GM12878 (cell line): ENCODE measurements around the gene LIPK.

Source experiments
- BRCA1 ChIP-seq: IDR thresholded peaks from 2 replicates; pipeline ENCODE4 v1.6.1; 2011; ENCODE audit warnings: low read depth, low read length, improper control_type of control experiment
- EED ChIP-seq: sonication (generic); IDR thresholded peaks from 2 replicates; pipeline ENCODE4 v1.6.1; 2016; ENCODE audit warnings: antibody characterized with exemption, low read depth
- EP300 ChIP-seq, 2 experiments: fragments of 150-350 bp in 1 of 2; IDR thresholded peaks; 2 replicates each; pipeline ENCODE4 v1.6.1; 2011 to 2012; ENCODE audit warnings: low read depth in 2 of 2, low read length in 2 of 2, borderline replicate concordance in 1 of 2, improper control_type of control experiment in 1 of 2, inconsistent platforms in 1 of 2; ENCODE audit not compliant: control insufficient read depth in 1 of 2
- ESRRA ChIP-seq: IDR thresholded peaks from 2 replicates; pipeline ENCODE4 v1.6.1; 2012; ENCODE audit warnings: mild to moderate bottlenecking, low read length, improper control_type of control experiment
- GATAD2B ChIP-seq: fragments of 450-650 bp; conservative IDR thresholded peaks from 2 replicates; pipeline ENCODE4 v1.6.1; 2017; ENCODE audit warnings: low read depth, mild to moderate bottlenecking, moderate library complexity
- POLR2A ChIP-seq: IDR thresholded peaks from 2 replicates; pipeline ENCODE4 v1.6.1; 2011; ENCODE audit warnings: low read depth, mild to moderate bottlenecking, low read length
- TBL1XR1 ChIP-seq: IDR thresholded peaks from 2 replicates; pipeline ENCODE4 v1.6.1; 2012; ENCODE audit warnings: low read depth, low read length, improper control_type of control experiment
- ZNF384 ChIP-seq: IDR thresholded peaks from 2 replicates; pipeline ENCODE4 v1.6.1; 2012; ENCODE audit warnings: low read depth, mild to moderate bottlenecking, low read length, improper control_type of control experiment, borderline replicate concordance
- TF ChIP-seq, protein P1 (sequence below), 3 experiments: IDR thresholded peaks in 2 of 3; conservative IDR thresholded peaks in 1 of 3; 2 replicates each; pipeline ENCODE4 v1.5.1; 2011; ENCODE audit warnings: low read depth in 3 of 3, low read length in 3 of 3, mild to moderate bottlenecking in 3 of 3, control low read depth in 2 of 3, moderate library complexity in 2 of 3, inconsistent platforms in 1 of 3, mixed read lengths in 1 of 3; ENCODE audit not compliant: control insufficient read depth in 2 of 3, insufficient read depth in 1 of 3; ENCODE audit errors: extremely low read depth in 1 of 3

DNA sequence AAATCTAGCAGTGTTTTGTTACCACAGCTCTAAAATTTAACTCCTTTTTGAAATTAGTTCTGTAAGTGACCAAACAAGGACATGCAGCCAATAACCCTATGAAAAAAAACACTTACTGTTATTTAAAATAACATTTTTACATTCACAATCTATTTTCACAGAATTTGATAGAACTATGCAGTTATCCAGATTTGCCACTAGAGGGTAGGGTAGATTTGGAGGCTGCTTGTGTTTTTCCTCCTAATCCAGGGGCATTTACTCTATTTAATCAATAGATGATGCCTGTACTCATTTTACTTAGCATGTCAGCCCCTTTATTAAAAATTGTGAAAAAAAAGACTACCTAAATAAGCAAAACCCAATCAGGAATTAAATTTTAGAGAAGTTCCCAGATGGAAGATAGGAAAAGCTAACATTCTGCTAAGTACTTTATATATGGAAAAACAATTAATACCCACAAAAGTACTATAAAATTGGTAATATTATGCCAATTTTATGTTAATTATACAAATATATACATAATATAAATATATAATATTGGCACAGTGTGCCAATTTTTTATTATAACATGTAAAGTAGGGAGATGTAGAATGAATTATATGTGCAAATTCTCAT lies 18.1 kb upstream of the LIPK start:
- TF ChIP-seq ESRRA (no peak), POLR2A (no peak), EP300 (IDR thresholded peaks at IDR 0.05; ENCODE audit: borderline replicate concordance in 1 of 2, control insufficient read depth in 1 of 2, low read depth in 2 of 2, low read length in 2 of 2) (no peak), GATAD2B (no peak), BRCA1 (no peak), EED (no peak), ZNF384 (no peak), TBL1XR1 (no peak)
- TF ChIP-seq, protein P1, sequence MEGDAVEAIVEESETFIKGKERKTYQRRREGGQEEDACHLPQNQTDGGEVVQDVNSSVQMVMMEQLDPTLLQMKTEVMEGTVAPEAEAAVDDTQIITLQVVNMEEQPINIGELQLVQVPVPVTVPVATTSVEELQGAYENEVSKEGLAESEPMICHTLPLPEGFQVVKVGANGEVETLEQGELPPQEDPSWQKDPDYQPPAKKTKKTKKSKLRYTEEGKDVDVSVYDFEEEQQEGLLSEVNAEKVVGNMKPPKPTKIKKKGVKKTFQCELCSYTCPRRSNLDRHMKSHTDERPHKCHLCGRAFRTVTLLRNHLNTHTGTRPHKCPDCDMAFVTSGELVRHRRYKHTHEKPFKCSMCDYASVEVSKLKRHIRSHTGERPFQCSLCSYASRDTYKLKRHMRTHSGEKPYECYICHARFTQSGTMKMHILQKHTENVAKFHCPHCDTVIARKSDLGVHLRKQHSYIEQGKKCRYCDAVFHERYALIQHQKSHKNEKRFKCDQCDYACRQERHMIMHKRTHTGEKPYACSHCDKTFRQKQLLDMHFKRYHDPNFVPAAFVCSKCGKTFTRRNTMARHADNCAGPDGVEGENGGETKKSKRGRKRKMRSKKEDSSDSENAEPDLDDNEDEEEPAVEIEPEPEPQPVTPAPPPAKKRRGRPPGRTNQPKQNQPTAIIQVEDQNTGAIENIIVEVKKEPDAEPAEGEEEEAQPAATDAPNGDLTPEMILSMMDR (IDR thresholded peaks at IDR 0.05 in 2 of 3, conservative IDR thresholded peaks at IDR 0.05 in 1 of 3; ENCODE audit: control insufficient read depth in 2 of 3, extremely low read depth in 1 of 3, insufficient read depth in 1 of 3, low read depth in 3 of 3, low read length in 3 of 3), result peak; percentile 69 to 70 (median 70)
